SU-DHL-6 (cell line): Measurements from ENCODE around the gene MPIG6B.

Source experiments
- H2AFZ ChIP-seq: fragments of 200-600 bp; sonication (generic); 2 replicates; pipeline ENCODE4 v1.6.1; 2014; ENCODE audit warnings: low read depth, mild to moderate bottlenecking, moderate library complexity, mixed read lengths, antibody characterized with exemption, low read length; ENCODE audit not compliant: severe bottlenecking
- H3F3A ChIP-seq: fragments of 200-600 bp; shearing (Covaris generic); 2 replicates; pipeline ENCODE4 v1.6.0; 2016; ENCODE audit warnings: antibody characterized with exemption, mild to moderate bottlenecking; ENCODE audit not compliant: insufficient read depth
- H3K27ac ChIP-seq: fragments of 200-600 bp; sonication (generic); 2 replicates; pipeline ENCODE4 v1.5.1; 2016; ENCODE audit warnings: low read depth, mild to moderate bottlenecking, low read length, moderate library complexity, mixed read lengths
- H3K27me3 ChIP-seq: fragments of 200-600 bp; sonication (generic), shearing (Covaris generic); 2 replicates; pipeline ENCODE4 v1.6.0; 2014; ENCODE audit warnings: mild to moderate bottlenecking, low read length
- H3K36me3 ChIP-seq: fragments of 200-600 bp; sonication (generic); 2 replicates; pipeline ENCODE4 v1.6.1; 2014; ENCODE audit warnings: mild to moderate bottlenecking, low read length, mixed read lengths
- H3K4me2 ChIP-seq: fragments of 300-600, 200-600 bp; shearing (Covaris generic), sonication (generic); 2 replicates; pipeline ENCODE4 v1.6.0; 2014; ENCODE audit warnings: low read length, low read depth, mild to moderate bottlenecking; ENCODE audit not compliant: poor library complexity, severe bottlenecking
- H3K4me3 ChIP-seq: fragments of 200-600 bp; sonication (generic); 2 replicates; pipeline ENCODE4 v1.5.1; 2014; ENCODE audit warnings: antibody characterized with exemption, low read length, mild to moderate bottlenecking, mixed read lengths; ENCODE audit not compliant: insufficient read depth, poor library complexity, severe bottlenecking
- H3K79me2 ChIP-seq: fragments of 200-600 bp; sonication (generic); 2 replicates; pipeline ENCODE4 v1.6.1; 2014; ENCODE audit warnings: mild to moderate bottlenecking, low read length, moderate library complexity; ENCODE audit not compliant: insufficient read depth
- H3K9ac ChIP-seq: fragments of 200-600 bp; sonication (generic); 2 replicates; pipeline ENCODE4 v1.7.0; 2014; ENCODE audit warnings: mild to moderate bottlenecking, low read length
- H3K9me2 ChIP-seq: fragments of 200-600 bp; sonication (generic); replicated peaks from 2 replicates; pipeline ENCODE4 v1.6.1; 2014; ENCODE audit warnings: low read length; ENCODE audit not compliant: insufficient read depth
- H3K9me3 ChIP-seq: fragments of 200-600 bp; sonication (generic); 2 replicates; pipeline ENCODE4 v1.6.1; 2014; ENCODE audit warnings: low read length, mixed read lengths; ENCODE audit not compliant: insufficient read depth
- H4K20me1 ChIP-seq: fragments of 200-600 bp; sonication (generic); 2 replicates; pipeline ENCODE4 v1.6.1; 2014; ENCODE audit warnings: low read depth, mild to moderate bottlenecking, antibody characterized with exemption, low read length, moderate library complexity, mixed read lengths
- CTCF ChIP-seq: fragments of 200-600 bp; sonication (generic); IDR thresholded peaks from one replicate; pipeline ENCODE4 v1.5.1; 2017; ENCODE audit warnings: antibody characterized with exemption, mild to moderate bottlenecking, low read length, moderate library complexity; ENCODE audit not compliant: insufficient read depth, poor library complexity, severe bottlenecking
- EZH2phosphoT487 ChIP-seq: fragments of 200-600 bp; sonication (generic), shearing (Covaris generic); conservative IDR thresholded peaks from 2 replicates; pipeline ENCODE4 v1.6.1; 2018; ENCODE audit warnings: mild to moderate bottlenecking, antibody characterized with exemption, low read length, moderate library complexity, mixed read lengths

MPIG6B gene

GRCh38 chr6:31683591-31683990 lies 39.6 kb upstream of the MPIG6B start:
- H3K27me3 ChIP-seq, result no peaks in the 10 kb centered on the region
- no peak overlapping the region for H3K4me3 ChIP-seq
- H3K9ac ChIP-seq, result no peak overlapping the region
- no peaks in the 10 kb centered on the region for H3K36me3 ChIP-seq
- no peaks in the 10 kb centered on the region for H3F3A ChIP-seq
- H3K79me2 ChIP-seq, result no peaks in the 10 kb centered on the region
- no peak overlapping the region for H3K27ac ChIP-seq
- no peak for TF ChIP-seq EZH2phosphoT487
- TF ChIP-seq CTCF, result no peak
- H3K9me2 ChIP-seq, result no peaks in the 10 kb centered on the region
- no peaks in the 10 kb centered on the region for H4K20me1 ChIP-seq
- no peaks in the 10 kb centered on the region for H3K9me3 ChIP-seq
- H3K4me2 ChIP-seq, result no peak overlapping the region
- H2AFZ ChIP-seq, result no peak overlapping the region

GRCh38 chr6:31686483-31686882 lies 36.7 kb upstream of the MPIG6B start:
- H3K9ac ChIP-seq, result no peak overlapping the region
- no peak for TF ChIP-seq CTCF

GRCh38 chr6:31687321-31687720 lies 35.9 kb upstream of the MPIG6B start:
- Histone ChIP-seq H3K27ac (no peak overlapping the region), H3K4me2 (no peak overlapping the region), H3K36me3 (no peaks in the 10 kb centered on the region), H3K9me3 (no peaks in the 10 kb centered on the region), H4K20me1 (no peaks in the 10 kb centered on the region), H3K9ac (no peak overlapping the region), H3K79me2 (no peaks in the 10 kb centered on the region), H3K27me3 (no peaks in the 10 kb centered on the region), H3K4me3 (no peak overlapping the region), H3K9me2 (no peaks in the 10 kb centered on the region), H2AFZ (no peak overlapping the region), H3F3A (no peaks in the 10 kb centered on the region)
- no peak for TF ChIP-seq EZH2phosphoT487
- TF ChIP-seq CTCF, result no peak

More at GRCh38 chr6:31686483-31686882, 36.7 kb upstream of the MPIG6B start:
- Histone ChIP-seq H3K9me3 (no peaks in the 10 kb centered on the region), H3K4me3 (no peak overlapping the region), H2AFZ (no peak overlapping the region), H3K4me2 (no peak overlapping the region), H3K27me3 (no peaks in the 10 kb centered on the region), H3K36me3 (no peaks in the 10 kb centered on the region), H3K27ac (no peak overlapping the region), H3K9me2 (no peaks in the 10 kb centered on the region), H3F3A (no peaks in the 10 kb centered on the region), H3K79me2 (no peaks in the 10 kb centered on the region), H4K20me1 (no peaks in the 10 kb centered on the region)
